Uterus (tissue), 4 donors: ENCODE data around the gene STAT1. TPM values are rescaled to one million over a fixed set of nuclear protein-coding genes. Genes with fewer than 3 reads are reported as not detected.
"Not testable (repeated sequence)": the region's sequence is repeated elsewhere in the genome, so short reads cannot be mapped to it uniquely, and the experiment has no call there.

Experiments used
- DNase-seq, 2 donors: peaks; one replicate each; pipeline ENCODE4 v3.0.0-alpha.2; 2019 to 2020
- H3K27ac ChIP-seq, 2 donors: fragments of 200-600 bp; sonication (generic); 1 replicate in 1 of 2; 2 replicates in 1 of 2; pipeline ENCODE4 v1.5.1; 2016 to 2018
- H3K27me3 ChIP-seq, 2 donors: fragments of 200-600 bp; sonication (generic); one replicate each; pipeline ENCODE4 v1.5.1; 2018 to 2019; ENCODE audit warnings: control low read depth in 1 of 2
- H3K36me3 ChIP-seq, 2 donors: fragments of 200-600 bp; sonication (generic); one replicate each; pipeline ENCODE4 v1.5.1; 2019; ENCODE audit warnings: control low read depth in 1 of 2
- H3K4me1 ChIP-seq, 2 donors: fragments of 200-600 bp; sonication (generic); one replicate each; pipeline ENCODE4 v1.5.1; 2018 to 2019; ENCODE audit warnings: control low read depth in 1 of 2
- H3K4me3 ChIP-seq, 2 donors: fragments of 200-600 bp; sonication (generic); 1 replicate in 1 of 2; 2 replicates in 1 of 2; pipeline ENCODE4 v1.5.1; 2018 to 2019; ENCODE audit warnings: mild to moderate bottlenecking in 1 of 2
- H3K9me3 ChIP-seq, 2 donors: fragments of 200-600 bp; sonication (generic); one replicate each; pipeline ENCODE4 v1.5.1; 2019; ENCODE audit warnings: control low read depth in 1 of 2
- CTCF ChIP-seq, 4 experiments: fragments of 200-600 bp in 2 of 4; fragments of 450-650 bp in 2 of 4; sonication (generic) in 2 of 4; IDR thresholded peaks; one replicate each; pipeline ENCODE4 v1.5.1; 2016 to 2019; ENCODE audit warnings: antibody characterized with exemption in 4 of 4, mild to moderate bottlenecking in 2 of 4, moderate library complexity in 1 of 4
- POLR2A ChIP-seq, 2 donors: fragments of 450-650 bp; IDR thresholded peaks; one replicate each; pipeline ENCODE4 v1.6.1; 2016; ENCODE audit warnings: antibody characterized with exemption in 2 of 2, mild to moderate bottlenecking in 1 of 2, moderate library complexity in 1 of 2
- intact Hi-C: fragments of 100-400 bp; cut with DNase I; formaldehyde crosslinking; loops from one replicate; pipeline ENCODE4 v1.15.1; 2023; ENCODE audit warnings: low total_unique reads
- total RNA-seq, 4 donors: library from RNA; depleted of rRNA in 3 of 4; stranded (reverse); fragments of >200 nt in 3 of 4; gene quantifications; one replicate each; pipeline versions ENCODE4 v1.1.0 to v1.2.4, GENCODE V29; 2014 to 2023
- donor health status: DM: yes; HTN: yes; CAD: no.

Gene STAT1
- total RNA-seq, 4 donors from 2014 or later = 20.7 to 83.0 (median 56.1) TPM

GRCh38 chr2:190965580-190966222 lies 48.3 kb downstream of the STAT1 start:
- Histone ChIP-seq H3K4me1 (no peaks in the 10 kb centered on the region), H3K9me3 (no peaks in the 10 kb centered on the region), H3K36me3 (no peaks in the 10 kb centered on the region), H3K4me3 (no peak overlapping the region), H3K27ac (no peak overlapping the region), H3K27me3 (no peaks in the 10 kb centered on the region)
- no peak for TF ChIP-seq CTCF (IDR thresholded peaks at IDR 0.05)
- no peak for TF ChIP-seq POLR2A (IDR thresholded peaks at IDR 0.05)
- intact Hi-C loops = no loop called here
- no peak for DNase-seq

DNA sequence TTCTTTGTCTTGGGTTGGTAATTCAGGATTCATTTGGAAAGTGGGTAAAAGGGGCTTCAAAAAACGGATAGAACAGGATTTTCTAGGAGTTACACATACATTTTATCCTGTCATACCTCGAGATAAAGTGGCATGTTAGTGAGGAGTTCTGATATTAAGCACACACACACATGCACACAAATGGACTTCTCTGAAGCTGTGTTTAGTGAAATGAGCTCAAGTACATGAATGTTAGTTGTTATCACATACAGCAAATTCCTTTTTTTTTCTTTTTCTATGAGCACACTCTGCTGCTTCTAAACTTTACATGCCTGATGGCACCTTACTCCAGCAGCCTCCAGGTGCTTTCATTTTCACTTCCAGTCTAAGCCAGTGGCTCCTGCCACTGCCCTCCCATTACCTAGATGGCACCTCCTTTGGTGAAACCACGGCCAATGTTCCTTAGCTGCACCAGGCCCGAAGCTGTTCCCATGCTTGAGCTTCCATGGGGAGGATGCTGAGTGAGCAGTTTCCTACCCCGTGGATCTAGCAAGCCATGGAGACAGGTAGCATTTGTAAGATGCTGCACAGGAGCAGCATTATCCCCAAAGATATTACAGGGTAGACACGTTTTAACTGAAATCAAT lies 49.7 kb downstream of the STAT1 start:
- TF ChIP-seq CTCF (IDR thresholded peaks at IDR 0.05) = no peak
- no peak for TF ChIP-seq POLR2A (IDR thresholded peaks at IDR 0.05)
- no peaks in the 10 kb centered on the region for H3K9me3 ChIP-seq
- no peak overlapping the region for H3K4me3 ChIP-seq
- no peak overlapping the region for H3K27ac ChIP-seq
- H3K4me1 ChIP-seq = no peaks in the 10 kb centered on the region
- H3K36me3 ChIP-seq = no peaks in the 10 kb centered on the region
- no peak for DNase-seq
- no peaks in the 10 kb centered on the region for H3K27me3 ChIP-seq
- intact Hi-C loops = no loop called here

DNA sequence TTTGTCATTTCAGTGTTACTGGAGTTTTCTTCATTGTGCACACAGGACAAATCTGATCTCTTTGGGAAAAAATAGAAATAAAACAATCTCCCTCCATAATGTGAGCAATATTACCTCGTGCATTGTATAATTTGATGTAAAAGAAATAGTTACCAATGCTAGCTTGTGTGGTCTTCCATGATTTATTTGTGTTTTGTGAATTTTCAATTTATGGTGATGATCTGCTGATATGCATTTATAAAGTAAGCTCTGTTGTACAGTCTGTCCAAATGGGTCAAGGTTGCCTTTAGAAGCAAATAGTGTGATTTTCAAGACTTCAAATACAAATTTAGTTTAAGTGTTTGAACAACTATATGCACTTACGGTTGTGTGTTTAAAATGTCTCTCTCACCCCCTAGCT lies 50.9 kb downstream of the STAT1 start:
- no peak for TF ChIP-seq POLR2A (IDR thresholded peaks at IDR 0.05)
- no peak for TF ChIP-seq CTCF (IDR thresholded peaks at IDR 0.05)
- no peak for DNase-seq
- intact Hi-C loops = no loop called here
- Histone ChIP-seq H3K36me3 (no peaks in the 10 kb centered on the region), H3K27ac (no peak overlapping the region), H3K9me3 (no peaks in the 10 kb centered on the region), H3K4me1 (no peaks in the 10 kb centered on the region), H3K4me3 (no peak overlapping the region), H3K27me3 (no peaks in the 10 kb centered on the region)

- no peak for DNase-seq
- Histone ChIP-seq H3K27me3 (no peaks in the 10 kb centered on the region), H3K4me3 (no peak overlapping the region), H3K9me3 (no peaks in the 10 kb centered on the region), H3K36me3 (no peaks in the 10 kb centered on the region), H3K4me1 (no peaks in the 10 kb centered on the region), H3K27ac (no peak overlapping the region)
- intact Hi-C loops = no loop called here
- TF ChIP-seq CTCF (IDR thresholded peaks at IDR 0.05) = no peak
- no peak for TF ChIP-seq POLR2A (IDR thresholded peaks at IDR 0.05)
Measured at GRCh38 chr2:190961918-190962487, 52.0 kb downstream of the STAT1 start.

GRCh38 chr2:190961117-190961516 lies 52.9 kb downstream of the STAT1 start:
- H3K4me1 ChIP-seq, H3K27me3 ChIP-seq, H3K36me3 ChIP-seq, DNase-seq, H3K27ac ChIP-seq, H3K4me3 ChIP-seq, H3K9me3 ChIP-seq, intact Hi-C loops: not testable (repeated sequence)
